Adrenal gland (tissue), 12 donors: ENCODE measurements around the gene SIPA1L2. TPM values are rescaled to one million over a fixed set of nuclear protein-coding genes. Genes with fewer than 3 reads are reported as not detected.

Source experiments
- DNase-seq, 7 donors: peaks; one replicate each; pipeline ENCODE4 v3.0.0-alpha.2; 2019 to 2020
- H3K27ac ChIP-seq, 5 donors: fragments of 200-600 bp; sonication (generic) in 4 of 5; 1 replicate in 3 of 5; 2 replicates in 2 of 5; pipeline versions ENCODE4 v1.5.1 to v1.8.0; 2016 to 2020; ENCODE audit warnings: mild to moderate bottlenecking in 1 of 5
- H3K27me3 ChIP-seq: fragments of 200-600 bp; 2 replicates; pipeline ENCODE4 v1.8.0; 2021
- H3K36me3 ChIP-seq, 2 donors: fragments of 200-600 bp; replicated peaks in 1 of 2; 1 replicate in 1 of 2; 2 replicates in 1 of 2; pipeline versions ENCODE4 v1.5.1 to v1.8.0; 2018 to 2022
- H3K4me1 ChIP-seq, 2 donors: fragments of 200-600 bp; replicated peaks in 1 of 2; 1 replicate in 1 of 2; 2 replicates in 1 of 2; pipeline versions ENCODE4 v1.5.1 to v1.8.0; 2018 to 2021
- H3K4me3 ChIP-seq, 4 donors: fragments of 200-600 bp; sonication (generic) in 3 of 4; one replicate each; pipeline ENCODE4 v1.5.1; 2016 to 2018
- H3K9me3 ChIP-seq, 3 donors: fragments of 200-600 bp; sonication (generic) in 1 of 3; replicated peaks in 1 of 3; 1 replicate in 2 of 3; 2 replicates in 1 of 3; pipeline versions ENCODE4 v1.5.1 to v1.8.0; 2016 to 2021
- CTCF ChIP-seq, 6 experiments: fragments of 450-650 bp in 4 of 6; fragments of 200-600 bp in 2 of 6; sonication (generic) in 1 of 6; IDR thresholded peaks; 1 replicate in 5 of 6; 2 replicates in 1 of 6; pipeline versions ENCODE4 v1.5.1 to v1.8.0; 2016 to 2021; ENCODE audit warnings: antibody characterized with exemption in 6 of 6, mild to moderate bottlenecking in 2 of 6, moderate library complexity in 1 of 6
- POLR2A ChIP-seq, 2 donors: fragments of 450-650 bp; IDR thresholded peaks; one replicate each; pipeline ENCODE4 v1.6.1; 2017; ENCODE audit warnings: antibody characterized with exemption in 2 of 2, mild to moderate bottlenecking in 2 of 2, moderate library complexity in 1 of 2
- WGBS, 4 donors: extraction: QIAGEN DNeasy Blood & Tissue Kit in 2 of 4; methylation state at CpG; one replicate each; pipeline versions ENCODE4 v1.1.5 to v1.1.7; 2013 to 2017; 5-methylcytosine and 5-hydroxymethylcytosine counted together
- intact Hi-C, 2 donors: fragments of 100-400 bp; cut with DNase I; formaldehyde crosslinking; loops; one replicate each; pipeline versions ENCODE4 v1.14.1 to v1.15.0; 2022 to 2023
- polyA plus RNA-seq, 3 donors: library from polyadenylated mRNA; stranded (reverse); fragments of 200-250 nt in 2 of 3; fragments of 350-450 nt in 1 of 3; fragmentation: Illumina TruSeq in 1 of 3; extraction: RNeasy Lipid Tissue Mini Kit (QIAGEN cat#74804) in 1 of 3; gene quantifications; one replicate each; pipeline ENCODE4 v1.2.3, GENCODE V29; 2013 to 2014
- total RNA-seq, 9 donors: library from RNA; depleted of rRNA in 4 of 9; stranded (reverse); fragments of >200 nt in 4 of 9; fragments of 120-200 nt in 1 of 9; fragmentation: NEBNext Ultra II Directional in 1 of 9; extraction: Animal tissue kit (Norgen Biotek cat#: 25700) in 1 of 9; gene quantifications; one replicate each; pipeline versions ENCODE4 v1.1.0 to v1.2.4, GENCODE V29; 2013 to 2023
- donor health status: healthy with polysubstance abuse.
- donor health status: Bipolar disorder and iron deficiency.
- donor health status: DM: yes; HTN: yes; CAD: no.
- donor health status: DM: no; HTN: no; CAD: no.
- donor health status: DM: no; HTN: no; CAD: no.
- donor health status: DM: yes; HTN: yes; CAD: no.

SIPA1L2 gene
- total and polyA plus RNA-seq, 12 donors = 5.5 to 15.9 (median 10.6) TPM

- Histone ChIP-seq H3K9me3 (no peaks in the 10 kb centered on the region), H3K27ac (no peak overlapping the region), H3K4me1 (peaks cover 4 to 22% of the 10 kb centered on the region in 2 donors), H3K4me3 (no peak overlapping the region), H3K36me3 (no peaks in the 10 kb centered on the region), H3K27me3 (no peaks in the 10 kb centered on the region)
- no peak for DNase-seq
- intact Hi-C loops = no loop called here
- TF ChIP-seq POLR2A (IDR thresholded peaks at IDR 0.05) (no peak), CTCF (IDR thresholded peaks at IDR 0.05) (no peak)
- WGBS, 4 donors = 84 to 100% (median 98%) methylated on average over 1 of the region's 1 CpG
Observed at GRCh38 chr1:232581932-232582331, 48.0 kb downstream of the SIPA1L2 start.

Other genes starting within 250 kb of the SIPA1L2 start
- gene MAP10, start 175.3 kb upstream of the SIPA1L2 start, total RNA-seq = 1 to 10 TPM; 1.7 to 7.2 (median 2.6) TPM
- 1 to 10 TPM in 1 of 3 donors, under 1 TPM in 2; 0.67 to 2.7 (median 0.97) TPM for gene MAP10, start 175.3 kb upstream of the SIPA1L2 start, polyA plus RNA-seq